Retinal pigment epithelial cell (primary cell): ENCODE results near the gene CACNA2D3.

ENCODE experiments used
- DNase-seq: peaks from one replicate; pipeline ENCODE4 v3.0.0-alpha.2; 2010; ENCODE audit warnings: low read depth
- H3K4me3 ChIP-seq: 2 replicates; pipeline ENCODE4 v1.5.1; 2011; ENCODE audit warnings: mild to moderate bottlenecking, low read length, control low read depth, moderate library complexity
- CTCF ChIP-seq: conservative IDR thresholded peaks from 2 replicates; pipeline ENCODE4 v1.5.1; 2011; ENCODE audit warnings: low read depth, low read length, control low read depth, inconsistent platforms

Gene CACNA2D3

GRCh38 chr3:54557538-54558428 is 435.4 kb downstream of the CACNA2D3 start:
- DNase-seq, result no peak
- TF ChIP-seq CTCF, result no peak
- no peak overlapping the region for H3K4me3 ChIP-seq

DNA sequence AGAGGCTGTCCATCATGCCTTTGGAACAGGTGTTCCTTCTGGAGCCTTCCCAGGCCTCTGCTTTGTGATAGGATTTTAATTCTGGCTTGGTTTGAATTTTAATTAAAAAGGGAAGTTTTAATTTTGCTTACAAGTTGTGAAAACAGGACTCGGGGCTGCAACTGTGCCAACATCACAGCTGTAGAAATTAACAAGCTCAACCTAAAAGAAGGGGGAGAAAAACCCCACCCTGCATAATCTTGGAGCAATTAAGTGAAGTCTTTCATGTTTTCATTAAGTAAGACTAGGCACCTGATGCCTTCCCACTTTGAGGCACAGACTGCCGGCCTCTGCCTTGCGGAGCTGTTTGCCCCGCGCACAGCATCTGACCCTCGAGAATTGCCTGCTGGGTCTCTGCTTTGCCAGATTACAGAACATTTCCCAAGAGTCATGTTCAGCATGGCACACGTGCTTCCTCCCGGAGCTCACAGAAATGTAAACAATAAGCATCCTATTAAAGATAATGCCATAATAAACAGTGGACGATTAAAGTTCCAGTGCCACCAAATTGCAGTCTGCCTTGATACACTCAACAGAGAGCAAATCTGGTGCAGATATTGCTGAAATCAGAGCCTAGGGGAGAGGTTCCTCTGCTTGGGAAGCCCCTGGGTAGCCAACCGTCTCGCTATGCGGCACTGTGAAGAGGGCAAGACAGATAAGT is 441.3 kb downstream of the CACNA2D3 start:
- no peak for TF ChIP-seq CTCF
- no peak for DNase-seq
- no peak overlapping the region for H3K4me3 ChIP-seq

GRCh38 chr3:54564374-54564925 is 442.1 kb downstream of the CACNA2D3 start:
- TF ChIP-seq CTCF, result no peak
- no peak overlapping the region for H3K4me3 ChIP-seq
- no peak for DNase-seq

- H3K4me3 ChIP-seq, result no peak overlapping the region
- no peak for TF ChIP-seq CTCF
- no peak for DNase-seq
Observed at GRCh38 chr3:54565956-54566355, 443.6 kb downstream of the CACNA2D3 start.

GRCh38 chr3:54567949-54568348 is 445.6 kb downstream of the CACNA2D3 start:
- H3K4me3 ChIP-seq, result no peak overlapping the region
- TF ChIP-seq CTCF, result no peak
- DNase-seq, result no peak

DNA sequence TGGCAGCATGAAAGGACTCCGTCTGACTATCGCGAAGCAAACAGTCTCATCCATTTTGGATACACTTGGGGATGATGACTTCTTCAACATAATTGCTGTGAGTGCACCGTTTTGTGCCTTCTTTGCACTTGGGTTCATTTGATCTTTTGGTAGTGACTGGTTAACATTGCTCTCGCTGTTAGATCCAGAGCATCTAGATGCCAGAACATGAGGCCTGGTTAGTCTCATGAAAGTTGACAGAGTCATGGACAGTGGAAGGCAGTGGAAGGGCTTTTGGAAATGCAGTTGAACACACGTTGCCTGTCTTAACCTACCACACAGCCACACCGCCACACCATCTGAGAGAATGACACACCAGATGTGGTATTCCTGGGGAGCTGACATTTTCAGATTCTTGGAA is 447.7 kb downstream of the CACNA2D3 start:
- DNase-seq, result no peak
- no peak for TF ChIP-seq CTCF
- no peak overlapping the region for H3K4me3 ChIP-seq
